Keratinocyte (primary cell): ENCODE measurements around the gene CCDC182.

ENCODE experiments used
- CTCF ChIP-seq, 3 experiments: IDR thresholded peaks in 1 of 3; conservative IDR thresholded peaks in 1 of 3; optimal IDR thresholded peaks in 1 of 3; 2 replicates in 2 of 3; 3 replicates in 1 of 3; pipeline versions ENCODE3 to v1.5.1; 2011; ENCODE audit warnings: low read length in 3 of 3, mild to moderate bottlenecking in 3 of 3, moderate library complexity in 2 of 3, control low read depth in 1 of 3, inconsistent platforms in 1 of 3; ENCODE audit not compliant: insufficient read depth in 2 of 3; ENCODE audit errors: extremely low read depth in 1 of 3
- EZH2 ChIP-seq: IDR thresholded peaks from one replicate; pipeline ENCODE4 v1.6.1; 2012; ENCODE audit warnings: inconsistent platforms, mild to moderate bottlenecking, low read length, moderate library complexity

GRCh38 chr17:57724026-57724728, 20.9 kb downstream of the CCDC182 start:
- no peak for TF ChIP-seq CTCF (optimal IDR thresholded peaks at IDR 0.05 in 1 of 3, IDR thresholded peaks at IDR 0.05 in 1 of 3, conservative IDR thresholded peaks at IDR 0.05 in 1 of 3; ENCODE audit: extremely low read depth in 1 of 3, insufficient read depth in 2 of 3, low read length in 3 of 3)
- no peak for TF ChIP-seq EZH2
